Fibroblast of lung (primary cell): Measurements from ENCODE around the gene AGBL4.

Source experiments
- EZH2 ChIP-seq: IDR thresholded peaks from 2 replicates; pipeline ENCODE4 v1.5.1; 2012; ENCODE audit warnings: low read length, control low read depth, mild to moderate bottlenecking; ENCODE audit errors: missing control alignments
- TF ChIP-seq, protein P1 (sequence below), 2 donors: IDR thresholded peaks in 1 of 2; conservative IDR thresholded peaks in 1 of 2; 1 replicate in 1 of 2; 2 replicates in 1 of 2; pipeline ENCODE4 v1.5.1; 2011 to 2012; ENCODE audit warnings: low read length in 2 of 2, control low read depth in 1 of 2, inconsistent platforms in 1 of 2, low read depth in 1 of 2, mild to moderate bottlenecking in 1 of 2

DNA sequence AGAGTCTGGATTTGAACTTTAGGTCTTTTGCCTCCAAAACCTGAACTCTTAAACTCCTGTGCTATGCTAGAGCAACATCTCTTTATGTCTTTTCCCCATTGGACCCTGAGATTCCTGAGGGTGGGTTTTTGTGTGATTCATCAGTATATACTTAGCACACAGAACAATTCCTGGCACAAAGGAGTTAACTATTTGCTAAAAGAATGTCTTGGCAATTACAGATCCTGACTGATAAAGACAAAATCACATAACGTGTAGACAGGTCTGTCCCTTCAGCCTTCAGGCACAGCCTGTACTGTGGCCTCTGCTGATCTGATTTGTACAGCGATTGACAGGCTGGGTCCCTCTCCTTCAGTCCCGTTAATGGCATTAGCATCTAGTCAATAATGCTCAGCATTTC, 1084.7 kb downstream of the AGBL4 start:
- TF ChIP-seq, protein P1, sequence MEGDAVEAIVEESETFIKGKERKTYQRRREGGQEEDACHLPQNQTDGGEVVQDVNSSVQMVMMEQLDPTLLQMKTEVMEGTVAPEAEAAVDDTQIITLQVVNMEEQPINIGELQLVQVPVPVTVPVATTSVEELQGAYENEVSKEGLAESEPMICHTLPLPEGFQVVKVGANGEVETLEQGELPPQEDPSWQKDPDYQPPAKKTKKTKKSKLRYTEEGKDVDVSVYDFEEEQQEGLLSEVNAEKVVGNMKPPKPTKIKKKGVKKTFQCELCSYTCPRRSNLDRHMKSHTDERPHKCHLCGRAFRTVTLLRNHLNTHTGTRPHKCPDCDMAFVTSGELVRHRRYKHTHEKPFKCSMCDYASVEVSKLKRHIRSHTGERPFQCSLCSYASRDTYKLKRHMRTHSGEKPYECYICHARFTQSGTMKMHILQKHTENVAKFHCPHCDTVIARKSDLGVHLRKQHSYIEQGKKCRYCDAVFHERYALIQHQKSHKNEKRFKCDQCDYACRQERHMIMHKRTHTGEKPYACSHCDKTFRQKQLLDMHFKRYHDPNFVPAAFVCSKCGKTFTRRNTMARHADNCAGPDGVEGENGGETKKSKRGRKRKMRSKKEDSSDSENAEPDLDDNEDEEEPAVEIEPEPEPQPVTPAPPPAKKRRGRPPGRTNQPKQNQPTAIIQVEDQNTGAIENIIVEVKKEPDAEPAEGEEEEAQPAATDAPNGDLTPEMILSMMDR (conservative IDR thresholded peaks at IDR 0.05 in 1 of 2, IDR thresholded peaks at IDR 0.05 in 1 of 2; ENCODE audit: low read depth in 1 of 2, low read length in 2 of 2) = no peak
- TF ChIP-seq EZH2 = no peak
